SK-N-SH (cell line): ENCODE results near the gene OCEL1. TPM values are rescaled to one million over a fixed set of nuclear protein-coding genes. Genes with fewer than 3 reads are reported as not detected.

Source experiments
- CTCF ChIA-PET: fragments of 300-600, 350-600 bp; formaldehyde crosslinking; extraction: SDS; loops from one replicate; lab custom pipeline; 2021; lab: Yijun Ruan, JAX
- POLR2A ChIA-PET: fragments of 350-600 bp; sonication (Branson Sonifier 250); formaldehyde crosslinking; extraction: SDS; loops from one replicate; lab custom pipeline; 2020; ENCODE audit warnings: antibody characterized with exemption, inconsistent platforms; lab: Yijun Ruan, JAX
- DNase-seq: peaks from one replicate; pipeline ENCODE4 v3.0.0; 2012
- H2AFZ ChIP-seq: fragments of 200-600 bp; sonication (generic); 2 replicates; pipeline ENCODE4 v1.8.1; 2016; ENCODE audit warnings: antibody characterized with exemption, mild to moderate bottlenecking, low read depth
- H3F3A ChIP-seq: fragments of 200-600 bp; sonication (generic); replicated peaks from 2 replicates; pipeline ENCODE3; 2016; ENCODE audit warnings: antibody characterized with exemption, mild to moderate bottlenecking; ENCODE audit not compliant: insufficient read depth
- H3K27ac ChIP-seq, 2 experiments: fragments of 200-500 bp in 1 of 2; fragments of 200-600 bp in 1 of 2; sonication (Bioruptor generic) in 1 of 2; sonication (generic), shearing (Covaris generic) in 1 of 2; 2 replicates each; pipeline versions ENCODE4 v1.5.1 to v1.6.1; 2014 to 2016; ENCODE audit warnings: low read depth in 2 of 2, inconsistent platforms in 1 of 2, low read length in 1 of 2, mild to moderate bottlenecking in 1 of 2, mixed read lengths in 1 of 2
- H3K27me3 ChIP-seq: fragments of 200-600 bp; sonication (generic), shearing (Covaris generic); 2 replicates; pipeline ENCODE4 v1.6.1; 2016; ENCODE audit warnings: mixed run types; ENCODE audit not compliant: insufficient read depth
- H3K36me3 ChIP-seq, 2 experiments: fragments of 200-500 bp in 1 of 2; fragments of 200-600 bp in 1 of 2; sonication (Bioruptor generic) in 1 of 2; sonication (generic) in 1 of 2; replicated peaks in 1 of 2; 2 replicates each; pipeline versions ENCODE3 to v1.5.1; 2014 to 2016; ENCODE audit warnings: low read length in 1 of 2, mild to moderate bottlenecking in 1 of 2; ENCODE audit not compliant: insufficient read depth in 2 of 2, control insufficient read depth in 1 of 2
- H3K4me1 ChIP-seq, 2 experiments: fragments of 200-500 bp in 1 of 2; fragments of 200-600 bp in 1 of 2; sonication (Bioruptor generic) in 1 of 2; sonication (generic), shearing (Covaris generic) in 1 of 2; 2 replicates each; pipeline versions ENCODE4 v1.5.1 to v1.6.1; 2014 to 2016; ENCODE audit warnings: low read depth in 1 of 2, low read length in 1 of 2, mixed run types in 1 of 2; ENCODE audit not compliant: insufficient read depth in 2 of 2, control insufficient read depth in 1 of 2
- H3K4me2 ChIP-seq: fragments of 200-600 bp; sonication (generic), shearing (Covaris generic); 2 replicates; pipeline ENCODE4 v1.6.1; 2017; ENCODE audit warnings: mixed run types
- H3K4me3 ChIP-seq, 2 experiments: fragments of 200-500 bp in 1 of 2; fragments of 200-600 bp in 1 of 2; sonication (Bioruptor generic) in 1 of 2; sonication (generic), shearing (Covaris generic) in 1 of 2; 2 replicates each; pipeline versions ENCODE4 v1.5.1 to v1.8.1; 2014 to 2016; ENCODE audit warnings: low read depth in 2 of 2, inconsistent platforms in 1 of 2, low read length in 1 of 2, mild to moderate bottlenecking in 1 of 2, mixed read lengths in 1 of 2, moderate library complexity in 1 of 2
- H3K79me2 ChIP-seq: fragments of 200-600 bp; sonication (generic); 2 replicates; pipeline ENCODE4 v1.8.1; 2017; ENCODE audit warnings: mild to moderate bottlenecking; ENCODE audit not compliant: insufficient read depth
- H3K9ac ChIP-seq: fragments of 200-600 bp; sonication (generic); 2 replicates; pipeline ENCODE4 v1.6.1; 2017; ENCODE audit warnings: mixed run types
- H3K9me2 ChIP-seq: fragments of 200-600 bp; sonication (generic); 2 replicates; pipeline ENCODE4 v1.6.1; 2017; ENCODE audit warnings: mixed run types
- H3K9me3 ChIP-seq: fragments of 200-600 bp; sonication (generic); 2 replicates; pipeline ENCODE4 v1.6.1; 2017; ENCODE audit warnings: mixed run types, mild to moderate bottlenecking, moderate library complexity
- H4K20me1 ChIP-seq: fragments of 200-600 bp; sonication (generic); 2 replicates; pipeline ENCODE4 v1.6.1; 2017; ENCODE audit warnings: mild to moderate bottlenecking, mixed run types; ENCODE audit not compliant: insufficient read depth
- CHD2 ChIP-seq: fragments of 150-350 bp; IDR thresholded peaks from 2 replicates; pipeline ENCODE4 v1.6.1; 2018; ENCODE audit warnings: low read length; ENCODE audit not compliant: partially characterized antibody
- ELF1 ChIP-seq: IDR thresholded peaks from 2 replicates; pipeline ENCODE4 v1.4.0; 2012
- EZH2phosphoT487 ChIP-seq: fragments of 200-600 bp; sonication (generic); IDR thresholded peaks from 2 replicates; pipeline ENCODE4 v1.6.1; 2017; ENCODE audit warnings: low read depth, mixed run types, mild to moderate bottlenecking, antibody characterized with exemption, moderate library complexity, borderline replicate concordance
- FOSL2 ChIP-seq: IDR thresholded peaks from 2 replicates; pipeline ENCODE4 v1.4.0; 2012; ENCODE audit warnings: low read depth, mild to moderate bottlenecking, moderate library complexity, borderline replicate concordance
- FOXM1 ChIP-seq: IDR thresholded peaks from 2 replicates; pipeline ENCODE4 v1.4.0; 2012; ENCODE audit warnings: low read depth, mild to moderate bottlenecking
- GABPA ChIP-seq: IDR thresholded peaks from 2 replicates; pipeline ENCODE4 v1.4.0; 2012; ENCODE audit warnings: low read depth, mild to moderate bottlenecking
- JUND ChIP-seq: IDR thresholded peaks from 2 replicates; pipeline ENCODE4 v1.4.0; 2012
- MEF2A ChIP-seq: IDR thresholded peaks from 2 replicates; pipeline ENCODE4 v1.4.0; 2012; ENCODE audit warnings: low read depth, borderline replicate concordance
- NRF1 ChIP-seq: IDR thresholded peaks from 2 replicates; pipeline ENCODE4 v1.6.1; 2012; ENCODE audit warnings: low read depth, mild to moderate bottlenecking, low read length
- RAD21 ChIP-seq: IDR thresholded peaks from 2 replicates; pipeline ENCODE4 v1.6.1; 2012; ENCODE audit warnings: mild to moderate bottlenecking, low read length
- WGBS: methylation state at CpG from one replicate; pipeline ENCODE4 v1.1.6; 2017; ENCODE audit warnings: low lambda C conversion rate; 5-methylcytosine and 5-hydroxymethylcytosine counted together
- polyA plus RNA-seq, 3 experiments: library from polyadenylated mRNA; depleted of rRNA; stranded (reverse); fragments of >200 nt; gene quantifications; 2 replicates each; pipeline ENCODE4 v1.2.3, GENCODE V29; 2012
- TF ChIP-seq, protein P1 (sequence below): IDR thresholded peaks from 2 replicates; pipeline ENCODE4 v1.4.0; 2012; ENCODE audit warnings: low read depth, borderline replicate concordance
- TF ChIP-seq, protein P2 (sequence below): fragments of 150-350 bp; IDR thresholded peaks from 2 replicates; pipeline ENCODE4 v1.6.1; 2016; ENCODE audit warnings: mild to moderate bottlenecking, low read depth, low read length
- TF ChIP-seq, protein P3 (sequence below): fragments of 150-350 bp; IDR thresholded peaks from 2 replicates; pipeline ENCODE4 v1.6.1; 2017; ENCODE audit warnings: antibody characterized with exemption, low read length, low read depth, borderline replicate concordance
- TF ChIP-seq, protein P4 (sequence below): IDR thresholded peaks from 2 replicates; pipeline ENCODE4 v1.6.1; 2012; ENCODE audit warnings: mild to moderate bottlenecking, low read depth, low read length, moderate library complexity
- TF ChIP-seq, protein P5 (sequence below): IDR thresholded peaks from 2 replicates; pipeline ENCODE4 v1.4.0; 2012; ENCODE audit warnings: low read depth, borderline replicate concordance

Gene OCEL1
- polyA plus RNA-seq, 1 of the 3 experiments (the other 2 are of a cell fraction), result 9.8 TPM

DNA sequence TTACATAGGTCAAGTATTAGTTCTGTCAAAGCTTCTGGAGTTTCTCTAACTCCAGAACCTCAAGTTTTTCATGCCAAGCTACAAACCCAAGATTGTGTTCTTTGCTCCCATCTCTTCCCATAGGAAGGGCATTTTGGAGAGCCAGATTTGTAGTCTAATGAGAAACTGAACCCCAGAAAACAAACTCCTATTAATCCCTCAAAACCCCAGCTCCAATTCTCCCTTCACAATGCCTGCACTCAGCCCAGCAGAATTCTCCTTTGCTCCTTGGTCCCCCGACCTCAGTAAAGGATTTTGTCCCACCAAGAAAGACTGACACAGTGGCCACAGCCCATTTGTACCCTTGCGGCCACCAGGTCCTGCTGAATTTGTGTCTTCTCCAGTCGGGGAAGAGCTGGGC, 30.1 kb downstream of the OCEL1 start:
- Histone ChIP-seq H3K79me2 (no peaks in the 10 kb centered on the region), H2AFZ (no peak overlapping the region), H3K4me1 (no peaks in the 10 kb centered on the region), H3K9me2 (no peaks in the 10 kb centered on the region)
- no peak for DNase-seq
- TF ChIP-seq EZH2phosphoT487 (no peak), NRF1 (no peak), ELF1 (no peak), FOSL2 (no peak), CHD2 (no peak), JUND (no peak), GABPA (no peak), RAD21 (no peak), MEF2A (no peak), FOXM1 (no peak)
- TF ChIP-seq, protein P1, sequence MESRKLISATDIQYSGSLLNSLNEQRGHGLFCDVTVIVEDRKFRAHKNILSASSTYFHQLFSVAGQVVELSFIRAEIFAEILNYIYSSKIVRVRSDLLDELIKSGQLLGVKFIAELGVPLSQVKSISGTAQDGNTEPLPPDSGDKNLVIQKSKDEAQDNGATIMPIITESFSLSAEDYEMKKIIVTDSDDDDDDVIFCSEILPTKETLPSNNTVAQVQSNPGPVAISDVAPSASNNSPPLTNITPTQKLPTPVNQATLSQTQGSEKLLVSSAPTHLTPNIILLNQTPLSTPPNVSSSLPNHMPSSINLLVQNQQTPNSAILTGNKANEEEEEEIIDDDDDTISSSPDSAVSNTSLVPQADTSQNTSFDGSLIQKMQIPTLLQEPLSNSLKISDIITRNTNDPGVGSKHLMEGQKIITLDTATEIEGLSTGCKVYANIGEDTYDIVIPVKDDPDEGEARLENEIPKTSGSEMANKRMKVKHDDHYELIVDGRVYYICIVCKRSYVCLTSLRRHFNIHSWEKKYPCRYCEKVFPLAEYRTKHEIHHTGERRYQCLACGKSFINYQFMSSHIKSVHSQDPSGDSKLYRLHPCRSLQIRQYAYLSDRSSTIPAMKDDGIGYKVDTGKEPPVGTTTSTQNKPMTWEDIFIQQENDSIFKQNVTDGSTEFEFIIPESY, result no peak
- TF ChIP-seq, protein P2, sequence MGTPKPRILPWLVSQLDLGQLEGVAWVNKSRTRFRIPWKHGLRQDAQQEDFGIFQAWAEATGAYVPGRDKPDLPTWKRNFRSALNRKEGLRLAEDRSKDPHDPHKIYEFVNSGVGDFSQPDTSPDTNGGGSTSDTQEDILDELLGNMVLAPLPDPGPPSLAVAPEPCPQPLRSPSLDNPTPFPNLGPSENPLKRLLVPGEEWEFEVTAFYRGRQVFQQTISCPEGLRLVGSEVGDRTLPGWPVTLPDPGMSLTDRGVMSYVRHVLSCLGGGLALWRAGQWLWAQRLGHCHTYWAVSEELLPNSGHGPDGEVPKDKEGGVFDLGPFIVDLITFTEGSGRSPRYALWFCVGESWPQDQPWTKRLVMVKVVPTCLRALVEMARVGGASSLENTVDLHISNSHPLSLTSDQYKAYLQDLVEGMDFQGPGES, result no peak
- TF ChIP-seq, protein P3, sequence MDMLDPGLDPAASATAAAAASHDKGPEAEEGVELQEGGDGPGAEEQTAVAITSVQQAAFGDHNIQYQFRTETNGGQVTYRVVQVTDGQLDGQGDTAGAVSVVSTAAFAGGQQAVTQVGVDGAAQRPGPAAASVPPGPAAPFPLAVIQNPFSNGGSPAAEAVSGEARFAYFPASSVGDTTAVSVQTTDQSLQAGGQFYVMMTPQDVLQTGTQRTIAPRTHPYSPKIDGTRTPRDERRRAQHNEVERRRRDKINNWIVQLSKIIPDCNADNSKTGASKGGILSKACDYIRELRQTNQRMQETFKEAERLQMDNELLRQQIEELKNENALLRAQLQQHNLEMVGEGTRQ, result no peak
- TF ChIP-seq, protein P4, sequence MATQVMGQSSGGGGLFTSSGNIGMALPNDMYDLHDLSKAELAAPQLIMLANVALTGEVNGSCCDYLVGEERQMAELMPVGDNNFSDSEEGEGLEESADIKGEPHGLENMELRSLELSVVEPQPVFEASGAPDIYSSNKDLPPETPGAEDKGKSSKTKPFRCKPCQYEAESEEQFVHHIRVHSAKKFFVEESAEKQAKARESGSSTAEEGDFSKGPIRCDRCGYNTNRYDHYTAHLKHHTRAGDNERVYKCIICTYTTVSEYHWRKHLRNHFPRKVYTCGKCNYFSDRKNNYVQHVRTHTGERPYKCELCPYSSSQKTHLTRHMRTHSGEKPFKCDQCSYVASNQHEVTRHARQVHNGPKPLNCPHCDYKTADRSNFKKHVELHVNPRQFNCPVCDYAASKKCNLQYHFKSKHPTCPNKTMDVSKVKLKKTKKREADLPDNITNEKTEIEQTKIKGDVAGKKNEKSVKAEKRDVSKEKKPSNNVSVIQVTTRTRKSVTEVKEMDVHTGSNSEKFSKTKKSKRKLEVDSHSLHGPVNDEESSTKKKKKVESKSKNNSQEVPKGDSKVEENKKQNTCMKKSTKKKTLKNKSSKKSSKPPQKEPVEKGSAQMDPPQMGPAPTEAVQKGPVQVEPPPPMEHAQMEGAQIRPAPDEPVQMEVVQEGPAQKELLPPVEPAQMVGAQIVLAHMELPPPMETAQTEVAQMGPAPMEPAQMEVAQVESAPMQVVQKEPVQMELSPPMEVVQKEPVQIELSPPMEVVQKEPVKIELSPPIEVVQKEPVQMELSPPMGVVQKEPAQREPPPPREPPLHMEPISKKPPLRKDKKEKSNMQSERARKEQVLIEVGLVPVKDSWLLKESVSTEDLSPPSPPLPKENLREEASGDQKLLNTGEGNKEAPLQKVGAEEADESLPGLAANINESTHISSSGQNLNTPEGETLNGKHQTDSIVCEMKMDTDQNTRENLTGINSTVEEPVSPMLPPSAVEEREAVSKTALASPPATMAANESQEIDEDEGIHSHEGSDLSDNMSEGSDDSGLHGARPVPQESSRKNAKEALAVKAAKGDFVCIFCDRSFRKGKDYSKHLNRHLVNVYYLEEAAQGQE, result no peak
- TF ChIP-seq, protein P5, sequence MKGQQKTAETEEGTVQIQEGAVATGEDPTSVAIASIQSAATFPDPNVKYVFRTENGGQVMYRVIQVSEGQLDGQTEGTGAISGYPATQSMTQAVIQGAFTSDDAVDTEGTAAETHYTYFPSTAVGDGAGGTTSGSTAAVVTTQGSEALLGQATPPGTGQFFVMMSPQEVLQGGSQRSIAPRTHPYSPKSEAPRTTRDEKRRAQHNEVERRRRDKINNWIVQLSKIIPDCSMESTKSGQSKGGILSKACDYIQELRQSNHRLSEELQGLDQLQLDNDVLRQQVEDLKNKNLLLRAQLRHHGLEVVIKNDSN, result no peak
- TF ChIP-seq, all 33 proteins: peak for 0
- no peak overlapping the region for H3K27ac ChIP-seq
- H3K27me3 ChIP-seq, result no peaks in the 10 kb centered on the region
- WGBS, result 59% methylated on average over 3 of the region's 3 CpGs
- no peaks in the 10 kb centered on the region for H3F3A ChIP-seq
- H4K20me1 ChIP-seq, result no peaks in the 10 kb centered on the region
- peaks cover 9% of the 10 kb centered on the region; the same call in 1 of the 2 replicates for H3K9me3 ChIP-seq
- ChIA-PET POLR2A (no interaction called here), CTCF (interaction anchor here (1.0 to 1.7 kb wide), 2 partner anchors 26 to 27 kb away, joined by 4 to 5 read pairs; no protein-coding TSS in a partner anchor)
- no peak overlapping the region for H3K4me3 ChIP-seq
- H3K36me3 ChIP-seq, result no peaks in the 10 kb centered on the region
- no peak overlapping the region for H3K9ac ChIP-seq
- no peak overlapping the region for H3K4me2 ChIP-seq
